ENCODE data around the gene TRIM50. TPM values are rescaled to one million over a fixed set of nuclear protein-coding genes. Genes with fewer than 3 reads are reported as not detected.

The TRIM50 gene
- total and polyA plus RNA-seq, 2 of the 13 experiments (the other 11 are each of a cell fraction or from before 2014, with no cell fraction given) = 4.2 to 24.5 TPM

GRCh38 chr7:73354821-73355220 lies 26.9 kb upstream of the TRIM50 start:
- CTCF ChIA-PET (ENCODE audit: low intra/inter-chr PET ratio, low total read pairs) = no interaction called here
- 0 out of 2 replicates have a peak, but pooled peaks have one; percentile 5 for TF ChIP-seq CEBPB (IDR thresholded peaks at IDR 0.05; ENCODE audit: borderline replicate concordance, low read depth, low read length)
- no peak for TF ChIP-seq ZBTB10 (CRISPR knock-in tag; IDR thresholded peaks at IDR 0.05; ENCODE audit: borderline replicate concordance)
- H3K4me2 ChIP-seq (ENCODE audit: low read depth, low read length) = no peak overlapping the region
- no peaks in the 10 kb centered on the region for H3K36me3 ChIP-seq (replicated peaks in 1 of 2; ENCODE audit: control insufficient read depth in 1 of 2, insufficient read depth in 2 of 2, low read length in 2 of 2)
- intact Hi-C loops (cut with micrococcal nuclease; ENCODE audit: unreplicated experiment) = no loop called here
- H3K79me2 ChIP-seq (ENCODE audit: insufficient read depth, low read length) = no peaks in the 10 kb centered on the region
- 70% methylated on average over 17 of the region's 17 CpGs for WGBS (ENCODE audit: low lambda C conversion rate)
- H3K27ac ChIP-seq (ENCODE audit: extremely low read length, insufficient read depth, low read length) = no peak overlapping the region
- in situ Hi-C loops (cut with HindIII; ENCODE audit: extremely low pct_ligation_motif_present, low pct_unique_long_range_greater_than_20kb) = no loop called here
- POLR2A ChIA-PET = interaction anchor here (2.2 kb wide), 1 partner anchor 9 kb away, joined by 7 read pairs; no protein-coding TSS in a partner anchor
- H4K20me1 ChIP-seq (ENCODE audit: insufficient read depth, low read length) = no peaks in the 10 kb centered on the region
- ATAC-seq (no peak), FAIRE-seq (no peak), DNase-seq (ENCODE audit: low spot score) (no peak)
- H3K9ac ChIP-seq (ENCODE audit: insufficient read depth, low read depth, low read length) = no peak overlapping the region
- no peak overlapping the region for H2AFZ ChIP-seq (ENCODE audit: low read length)
- peaks cover 77% of the 10 kb centered on the region for H3K4me1 ChIP-seq (ENCODE audit: insufficient read depth, low read length)
- H3K4me3 ChIP-seq (replicated peaks in 1 of 3; ENCODE audit: insufficient read depth in 1 of 3, low read depth in 2 of 3, low read length in 3 of 3) = no peak overlapping the region
- no TSS peak for BruUV-seq (replicated peaks)
- H3K9me3 ChIP-seq (ENCODE audit: low read length) = no peaks in the 10 kb centered on the region
- H3K27me3 ChIP-seq (ENCODE audit: control insufficient read depth in 1 of 2, insufficient read depth in 2 of 2, low read length in 2 of 2) = peaks cover 8 to 18% of the 10 kb centered on the region in 2 experiments

- intact Hi-C loops (cut with micrococcal nuclease; ENCODE audit: unreplicated experiment) = no loop called here
- BruUV-seq (replicated peaks) = no TSS peak
- ATAC-seq = peak; percentile 27
- Histone ChIP-seq H3K27ac (ENCODE audit: extremely low read length, insufficient read depth, low read length) (no peak overlapping the region), H3K4me3 (replicated peaks in 1 of 3; ENCODE audit: insufficient read depth in 1 of 3, low read depth in 2 of 3, low read length in 3 of 3) (no peak overlapping the region), H3K4me1 (ENCODE audit: insufficient read depth, low read length) (peaks cover 71% of the 10 kb centered on the region), H4K20me1 (ENCODE audit: insufficient read depth, low read length) (no peaks in the 10 kb centered on the region), H3K9me3 (ENCODE audit: low read length) (no peaks in the 10 kb centered on the region), H2AFZ (ENCODE audit: low read length) (no peak overlapping the region), H3K79me2 (ENCODE audit: insufficient read depth, low read length) (no peaks in the 10 kb centered on the region), H3K36me3 (replicated peaks in 1 of 2; ENCODE audit: control insufficient read depth in 1 of 2, insufficient read depth in 2 of 2, low read length in 2 of 2) (no peaks in the 10 kb centered on the region), H3K27me3 (ENCODE audit: control insufficient read depth in 1 of 2, insufficient read depth in 2 of 2, low read length in 2 of 2) (peaks cover 7 to 12% of the 10 kb centered on the region in 2 experiments; a peak in 4 of 5 replicates), H3K9ac (ENCODE audit: insufficient read depth, low read depth, low read length) (no peak overlapping the region), H3K4me2 (ENCODE audit: low read depth, low read length) (peak overlapping the region; percentile 2; the same call in 1 of the 2 replicates)
- WGBS (ENCODE audit: low lambda C conversion rate) = 70% methylated on average over 9 of the region's 9 CpGs
- no peak for FAIRE-seq
- no peak for DNase-seq (ENCODE audit: low spot score)
- POLR2A ChIA-PET = interaction anchor here (2.2 kb wide), 1 partner anchor 9 kb away, joined by 7 read pairs; no protein-coding TSS in a partner anchor
- in situ Hi-C loops (cut with HindIII; ENCODE audit: extremely low pct_ligation_motif_present, low pct_unique_long_range_greater_than_20kb) = no loop called here
- CTCF ChIA-PET (ENCODE audit: low intra/inter-chr PET ratio, low total read pairs) = no interaction called here
- TF ChIP-seq RFXANK (CRISPR knock-in tag; IDR thresholded peaks at IDR 0.05) (no peak), FOXA1 (IDR thresholded peaks at IDR 0.05) (no peak), FOXA1 (CRISPR knock-in tag; IDR thresholded peaks at IDR 0.05) (no peak), MAX (IDR thresholded peaks at IDR 0.05) (0 out of 2 replicates have a peak, but pooled peaks have one; percentile 31), ZNF414 (CRISPR knock-in tag; IDR thresholded peaks at IDR 0.05) (no peak), ZNF263 (CRISPR knock-in tag; IDR thresholded peaks at IDR 0.05) (peak; percentile 82), ZNF687 (CRISPR knock-in tag; IDR thresholded peaks at IDR 0.05) (peak; percentile 57; the same call in 1 of the 2 replicates), SMAD9 (CRISPR knock-in tag; IDR thresholded peaks at IDR 0.05) (no peak), ZEB1 (IDR thresholded peaks at IDR 0.05; ENCODE audit: insufficient replicate concordance, low read depth) (no peak), NFE2 (CRISPR knock-in tag; IDR thresholded peaks at IDR 0.05) (no peak)
Measured at GRCh38 chr7:73354196-73354595, 26.3 kb upstream of the TRIM50 start.
